Measurements from ENCODE around the gene HLA-DOA.

The HLA-DOA gene

DNA sequence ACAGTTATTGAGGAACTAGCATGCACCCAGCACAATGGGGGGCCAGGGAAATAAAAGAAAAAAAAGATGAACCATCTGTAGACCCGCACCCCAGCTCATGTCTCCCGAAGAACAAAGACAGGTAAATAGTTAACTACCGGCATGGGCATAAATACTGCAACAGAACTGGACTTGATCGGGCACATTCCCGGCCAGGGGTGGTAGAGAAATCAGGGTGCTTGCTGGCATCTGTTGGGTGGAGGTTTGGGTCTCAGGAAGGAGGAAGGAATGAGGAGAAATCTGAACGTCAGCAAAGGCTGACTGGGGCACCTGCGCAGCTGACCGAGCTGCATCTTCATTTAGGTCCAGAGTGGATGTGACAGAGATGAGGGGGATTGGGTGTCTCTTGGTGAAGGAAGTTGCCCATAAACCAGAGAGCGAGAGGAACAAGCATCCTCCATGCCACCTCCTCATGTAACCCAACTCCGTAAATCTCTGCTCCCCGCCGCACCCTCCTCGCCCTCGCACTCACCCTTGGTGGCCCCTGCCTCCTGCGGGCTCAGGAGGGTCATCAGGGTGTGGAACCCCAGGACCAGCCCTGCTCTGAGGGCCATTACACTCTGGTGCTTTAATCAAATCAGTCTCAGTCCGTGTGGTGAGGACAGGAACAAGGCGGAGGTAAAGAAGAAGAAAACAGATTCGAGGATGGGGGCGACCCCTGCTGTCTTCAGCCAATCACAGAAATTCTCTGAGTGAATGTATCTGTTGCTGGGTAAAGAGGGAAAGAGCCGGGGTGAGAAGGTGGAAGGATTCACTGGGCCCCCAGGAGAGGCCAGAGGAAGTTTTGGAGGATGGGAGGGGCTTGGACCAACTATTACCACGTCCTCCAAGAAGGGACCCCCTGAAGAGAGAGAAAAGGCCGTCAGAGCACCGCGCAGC lies at the start of gene HLA-DOA:
TSS of gene HLA-DOA (minus strand) at position 648 of the 918 bp plus-strand sequence.
- DNase-seq = no peak

DNA sequence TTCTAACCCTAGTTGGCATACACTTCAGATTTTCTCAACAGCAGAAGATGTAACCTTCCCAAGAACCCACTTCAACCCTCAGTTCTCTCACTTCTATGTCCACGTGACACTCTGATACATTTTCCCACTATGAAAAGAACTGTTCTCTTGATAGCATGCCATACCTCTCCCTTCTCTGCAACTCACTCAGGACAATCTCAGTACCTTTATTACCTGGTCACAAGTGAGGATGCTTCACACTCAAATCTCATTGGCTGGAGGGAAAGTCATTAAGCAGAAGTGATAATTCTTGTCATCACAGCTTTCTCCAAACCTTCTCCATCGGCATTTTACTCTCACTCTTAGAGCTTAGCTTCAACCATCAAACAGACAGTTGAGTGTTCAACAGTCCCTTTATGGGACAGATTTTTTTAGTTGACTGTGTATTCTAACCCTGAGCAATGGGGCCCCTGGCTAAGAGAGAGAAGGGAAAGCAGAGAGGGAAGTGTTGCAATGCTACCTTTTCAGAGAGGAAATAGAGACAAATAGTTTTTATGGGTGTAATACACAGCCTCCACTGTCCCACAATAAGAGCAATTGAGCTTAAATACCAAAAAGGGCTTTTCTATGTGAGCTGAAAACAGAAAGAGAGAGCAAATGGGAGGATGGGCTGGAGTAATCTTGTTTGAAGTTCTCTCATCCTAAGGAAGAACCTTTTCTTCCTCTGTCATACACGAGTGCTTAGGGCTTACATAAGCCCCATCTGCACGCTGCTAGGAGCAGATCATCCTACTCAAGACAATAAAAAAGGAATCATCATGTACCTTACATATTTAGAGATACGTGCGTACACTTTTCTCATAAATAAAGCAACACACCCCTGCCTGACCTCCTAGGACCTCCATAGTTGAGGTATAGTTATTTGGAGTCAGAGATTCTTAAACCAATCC lies 48.1 kb upstream of the HLA-DOA start:
- DNase-seq = no peak

DNA sequence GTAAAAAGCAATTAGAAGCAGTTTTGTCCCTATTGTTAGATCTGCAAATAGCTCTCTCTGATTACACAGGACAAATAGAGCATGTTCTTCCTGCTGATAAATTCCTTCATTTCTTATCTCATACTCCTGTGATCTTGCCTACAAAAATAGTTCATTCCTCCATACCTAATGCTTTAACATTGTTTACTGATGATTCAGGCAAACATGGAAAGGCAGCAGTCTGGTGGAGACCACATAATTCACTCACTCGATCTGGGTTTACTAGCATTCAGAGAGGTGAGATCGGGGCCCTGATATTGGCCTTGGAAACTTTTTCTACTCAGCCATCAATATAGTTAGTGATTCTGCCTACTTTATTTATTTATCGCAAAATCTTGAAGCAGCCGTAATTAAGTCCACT lies 43.8 kb upstream of the HLA-DOA start:
- DNase-seq = no peak

DNA sequence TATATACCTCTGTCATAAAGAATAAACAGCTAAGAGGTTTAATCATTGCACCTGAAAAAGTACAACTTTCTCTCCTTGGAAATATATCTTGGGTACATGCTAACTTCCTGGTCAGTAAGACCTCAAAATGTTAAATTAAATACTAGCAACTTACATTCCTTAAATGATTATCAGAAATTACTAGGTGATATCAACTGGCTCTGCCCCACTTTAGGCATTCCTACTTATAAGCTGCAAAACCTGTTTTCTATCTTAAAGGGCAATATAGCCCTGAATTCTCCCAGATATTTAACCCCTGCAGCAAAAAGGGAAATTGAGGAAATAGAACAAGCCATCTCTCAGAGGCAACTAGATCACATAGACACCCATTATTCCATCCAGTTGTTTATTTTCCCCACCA lies 43.2 kb upstream of the HLA-DOA start:
- DNase-seq = no peak

DNA sequence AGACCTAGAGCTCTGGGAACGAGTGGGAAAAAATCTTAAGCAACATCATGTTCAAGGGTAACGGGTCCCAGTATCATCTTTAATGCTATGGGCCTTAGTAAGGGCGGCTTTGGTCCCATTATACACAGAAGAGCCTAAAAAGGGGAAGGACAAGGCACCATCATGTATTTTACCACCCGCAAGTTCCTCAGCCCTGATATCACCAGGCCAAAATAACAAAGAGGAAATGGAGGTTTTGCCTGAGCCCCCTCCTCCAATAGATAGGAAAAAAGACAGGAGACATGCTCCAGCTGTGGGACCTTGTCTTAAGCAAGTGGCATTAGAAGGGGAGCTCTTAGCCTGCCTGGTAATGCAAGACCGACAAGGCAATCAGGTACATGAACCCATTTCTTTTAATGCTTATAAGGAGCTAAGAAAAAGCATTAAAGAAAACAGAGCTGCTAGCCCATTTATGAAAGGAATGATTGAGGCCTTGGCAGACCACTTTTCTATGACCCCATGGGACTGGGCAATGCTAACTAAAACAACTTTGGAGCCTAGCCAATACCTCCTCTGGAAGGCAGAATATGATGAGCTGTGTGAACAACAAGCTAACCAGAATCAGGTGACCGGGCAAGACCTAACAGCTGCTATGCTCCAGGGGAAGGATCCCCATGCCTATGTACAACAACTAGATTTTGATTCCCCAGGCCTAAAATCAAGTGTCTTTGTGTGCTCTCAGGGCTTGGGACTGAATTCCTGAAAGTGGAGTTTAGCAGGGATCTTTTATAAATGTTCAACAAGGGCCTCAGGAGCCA lies 40.8 kb upstream of the HLA-DOA start:
- DNase-seq = no peak

DNA sequence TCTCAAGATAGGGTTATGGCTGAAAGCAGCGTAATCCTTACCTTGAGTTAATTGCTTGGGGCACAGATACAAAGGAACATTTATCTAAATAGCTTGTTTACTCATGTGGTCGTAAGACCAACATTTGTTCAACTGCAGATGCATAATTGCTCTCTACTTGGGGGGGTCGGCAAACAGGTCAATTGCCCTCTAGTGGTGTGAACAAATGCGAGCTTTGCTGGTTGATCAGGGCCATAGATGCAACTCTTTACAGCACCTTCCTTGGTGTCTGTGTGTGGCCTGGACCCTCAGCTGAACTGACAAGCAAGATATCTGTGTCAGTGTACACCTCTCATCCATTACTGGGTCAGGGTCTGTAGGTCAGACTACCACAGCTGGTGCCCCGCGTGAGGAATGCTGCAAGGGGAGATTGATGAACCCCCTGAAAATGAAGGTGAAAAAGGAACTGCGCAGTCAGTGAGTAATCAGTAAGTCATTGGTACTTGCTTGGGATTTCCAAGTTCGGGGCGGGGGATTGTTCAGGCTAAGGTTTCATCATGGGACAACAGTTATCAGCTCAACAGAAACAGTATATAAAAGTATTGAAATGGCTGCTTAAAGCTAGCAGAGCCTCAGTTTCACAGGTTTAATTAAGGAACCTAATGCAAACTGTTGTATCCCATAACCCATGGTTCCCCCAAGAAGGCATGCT lies 40.1 kb upstream of the HLA-DOA start:
- DNase-seq = no peak

DNA sequence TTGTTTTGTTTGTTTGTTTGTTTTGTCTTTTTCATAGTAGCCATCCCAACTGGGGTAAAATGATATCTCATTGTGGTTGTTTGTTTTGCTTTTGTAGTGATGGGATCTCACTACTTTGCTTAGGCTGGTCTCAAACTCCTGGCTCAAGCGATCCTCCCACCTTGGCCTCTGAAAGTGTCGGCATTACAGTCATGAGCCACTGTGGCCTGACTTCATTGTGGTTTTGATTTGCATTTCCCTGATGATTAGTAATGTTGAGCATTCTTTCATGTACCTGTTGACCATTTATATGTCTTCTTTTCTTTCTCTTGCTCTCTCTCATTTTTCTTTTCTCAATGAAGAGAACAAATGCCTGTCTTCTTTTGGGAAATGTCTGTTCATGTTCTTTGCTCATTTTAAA lies 30.8 kb upstream of the HLA-DOA start:
- DNase-seq = no peak

DNA sequence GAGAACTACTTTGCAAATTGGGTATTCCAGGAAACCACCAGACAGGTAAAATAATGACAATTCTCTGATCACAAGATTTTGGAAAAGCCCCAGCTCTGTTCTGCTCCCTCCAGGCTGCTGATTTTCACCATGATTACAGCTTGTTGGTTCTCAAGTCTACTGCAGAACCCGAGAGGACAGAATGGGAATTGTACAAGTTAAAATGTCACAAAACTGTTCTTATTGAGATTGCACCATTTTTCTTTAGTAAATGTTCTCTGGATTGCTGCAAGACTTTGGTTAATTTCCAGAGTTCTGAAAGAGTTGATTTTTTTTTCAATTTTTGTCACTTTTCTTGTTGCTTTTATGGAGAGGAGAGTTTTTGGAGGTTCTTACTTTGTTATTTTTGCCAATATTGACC lies 27.1 kb upstream of the HLA-DOA start:
- DNase-seq = no peak

DNA sequence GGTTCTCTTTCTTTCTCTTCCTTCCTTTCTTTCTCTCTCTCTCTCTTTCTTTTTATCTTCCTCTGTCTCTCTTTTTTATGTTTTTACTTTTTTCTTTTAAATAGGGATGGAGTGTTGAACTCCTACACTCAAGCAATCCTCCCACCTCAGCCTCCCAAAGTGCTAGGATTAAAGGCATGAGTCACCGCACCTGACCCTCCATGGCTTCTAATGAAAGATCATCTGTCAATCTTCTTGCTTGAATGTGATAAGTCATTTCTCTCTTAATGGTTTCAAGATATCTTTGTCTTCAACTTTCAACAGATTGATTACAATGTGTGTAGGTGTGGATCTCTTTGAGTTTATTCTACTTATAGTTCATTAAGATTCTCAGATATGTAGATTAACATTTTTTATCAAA lies 25.2 kb upstream of the HLA-DOA start:
- DNase-seq = no peak

DNA sequence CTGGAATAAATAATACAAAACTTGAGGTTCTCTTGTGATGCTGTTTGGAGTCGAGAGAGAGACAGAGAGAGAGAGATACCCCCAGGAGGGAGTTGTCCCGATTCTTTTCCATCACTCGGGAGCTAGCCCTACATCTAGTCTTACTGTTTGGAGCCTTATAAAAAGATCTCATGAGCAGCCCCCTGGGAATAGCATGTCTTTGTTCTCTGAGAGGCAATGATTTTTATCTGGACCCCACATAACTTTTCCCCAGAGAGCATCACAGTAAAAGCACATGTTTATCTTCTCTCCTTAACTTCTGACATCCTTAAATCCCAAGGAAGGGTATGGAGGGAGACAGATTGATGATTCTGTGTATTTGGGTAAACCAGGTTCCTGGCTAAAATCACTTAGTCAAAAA lies 20.9 kb upstream of the HLA-DOA start:
- no peak for DNase-seq

DNA sequence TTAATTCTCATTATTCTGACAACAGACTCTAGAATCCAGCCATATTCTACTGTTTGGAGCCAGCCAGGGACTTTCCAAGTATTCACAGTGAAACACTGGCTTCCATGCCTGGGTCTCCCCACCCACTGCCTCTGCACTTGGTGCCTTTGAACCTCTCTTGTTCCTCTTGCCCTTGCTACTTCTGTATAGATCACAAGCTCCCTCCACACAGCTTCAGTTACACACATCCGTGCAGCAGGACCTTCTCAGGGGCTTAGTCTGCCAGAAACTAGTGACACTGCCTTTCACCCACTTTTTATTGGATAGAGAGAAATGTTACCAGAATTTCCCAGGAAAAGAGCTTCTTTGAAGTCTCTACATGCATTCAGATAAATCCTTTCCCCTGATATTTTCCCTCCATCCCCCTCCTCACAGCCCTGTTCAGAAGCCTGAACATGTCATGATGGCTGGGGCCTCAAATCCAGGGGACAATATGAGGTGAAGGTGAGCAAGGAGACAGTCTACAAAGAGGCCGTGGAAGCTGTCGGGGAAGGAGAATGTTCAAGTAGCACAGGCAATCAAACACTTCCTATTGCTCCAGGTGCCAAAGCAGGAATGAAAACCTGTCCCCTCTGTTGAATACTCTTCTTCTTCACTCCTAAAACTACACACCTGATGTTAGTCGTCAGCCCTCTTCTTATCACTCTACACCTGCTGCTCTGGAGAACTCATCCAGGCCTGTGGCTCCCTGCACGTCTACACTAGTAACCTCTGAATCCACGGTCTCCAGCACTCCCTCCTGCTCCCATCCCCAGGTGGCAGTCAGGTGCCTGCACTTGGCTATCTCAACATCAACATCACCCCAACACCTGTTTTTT lies 20.2 kb upstream of the HLA-DOA start:
- DNase-seq = no peak

DNA sequence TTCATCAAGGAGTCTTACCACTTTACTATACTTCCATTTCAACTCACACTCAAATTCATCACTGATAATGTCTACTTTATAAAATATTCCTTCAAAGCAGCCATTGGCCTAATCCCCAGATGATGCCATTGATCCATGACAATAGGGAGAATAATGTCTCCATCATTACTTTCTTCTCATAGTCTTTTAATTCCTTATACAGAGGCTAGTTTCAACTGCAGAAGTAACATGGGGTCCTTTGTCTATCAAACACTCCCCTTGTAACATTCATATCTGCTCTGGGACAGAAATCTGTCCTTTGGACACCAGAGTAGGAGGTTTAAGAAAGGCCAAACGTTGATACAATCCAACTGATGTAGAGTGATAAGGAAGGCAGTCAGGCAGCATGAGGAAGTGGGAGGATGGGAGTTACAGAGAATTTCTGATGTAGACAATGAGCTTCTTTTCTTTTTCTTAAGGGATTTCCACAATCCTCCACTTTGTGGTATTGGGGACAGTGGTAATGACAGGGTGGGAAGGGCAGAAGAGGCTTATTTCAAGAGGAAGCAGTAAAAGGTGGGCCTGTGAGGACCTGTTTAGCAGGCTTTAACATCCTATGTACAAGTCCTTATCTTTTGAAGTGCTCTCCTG lies 18.9 kb upstream of the HLA-DOA start:
- DNase-seq = no peak

DNA sequence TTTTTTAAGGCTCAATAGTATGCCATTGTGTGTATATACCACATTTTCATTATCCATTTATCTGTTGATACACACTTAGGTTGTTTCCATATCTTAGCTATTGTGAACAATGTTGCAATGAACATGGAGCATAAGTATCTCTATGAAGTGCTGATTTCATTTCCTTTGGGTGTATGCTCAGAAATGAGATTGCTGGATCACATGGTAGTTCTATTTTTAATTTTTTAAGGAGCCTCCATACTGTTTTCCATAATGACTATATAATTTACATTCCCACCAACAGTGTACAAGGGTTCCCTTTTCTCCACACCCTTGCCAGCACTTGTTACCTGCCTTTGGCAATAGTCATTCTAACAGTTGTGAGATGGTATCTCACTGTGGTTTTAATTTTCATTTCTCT lies 15.1 kb upstream of the HLA-DOA start:
- no peak for DNase-seq

DNA sequence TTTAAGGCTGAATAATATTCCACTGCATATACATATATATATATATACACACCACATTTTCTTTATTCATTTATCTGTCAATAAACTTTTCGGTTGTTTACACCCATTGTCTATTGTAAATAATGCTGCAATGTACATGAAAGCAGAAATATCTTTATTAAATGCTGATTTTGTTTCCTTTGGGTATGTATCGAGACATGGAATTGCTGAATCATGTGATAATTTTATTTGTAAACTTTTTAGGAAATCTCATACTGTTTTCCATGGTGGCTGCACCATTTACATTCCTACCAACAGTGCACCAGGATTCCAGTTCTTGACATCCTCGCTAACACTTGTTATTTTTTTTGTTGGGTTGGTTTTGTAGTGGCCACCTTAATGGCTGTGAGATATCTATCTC lies 14.1 kb upstream of the HLA-DOA start:
- DNase-seq = no peak

DNA sequence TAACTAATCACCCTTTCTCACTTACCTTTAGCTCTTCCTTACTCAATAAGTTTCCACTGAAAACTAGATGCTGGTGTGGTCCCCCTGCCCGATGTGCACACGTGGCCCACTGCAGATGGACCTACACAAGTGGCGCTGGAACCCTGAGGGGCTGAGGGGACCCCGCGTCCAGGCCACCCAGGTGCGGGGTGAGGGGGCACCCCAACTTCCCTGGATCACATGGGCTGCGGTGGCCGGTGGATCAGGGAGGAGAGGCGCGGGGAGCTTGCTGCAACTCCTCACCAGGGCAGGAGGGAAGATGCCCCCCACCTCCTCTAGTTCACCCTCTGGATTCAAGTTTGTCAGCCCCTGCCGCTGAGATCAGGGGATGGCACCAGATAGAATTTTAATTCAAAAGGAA lies 12.5 kb upstream of the HLA-DOA start:
- no peak for DNase-seq

DNA sequence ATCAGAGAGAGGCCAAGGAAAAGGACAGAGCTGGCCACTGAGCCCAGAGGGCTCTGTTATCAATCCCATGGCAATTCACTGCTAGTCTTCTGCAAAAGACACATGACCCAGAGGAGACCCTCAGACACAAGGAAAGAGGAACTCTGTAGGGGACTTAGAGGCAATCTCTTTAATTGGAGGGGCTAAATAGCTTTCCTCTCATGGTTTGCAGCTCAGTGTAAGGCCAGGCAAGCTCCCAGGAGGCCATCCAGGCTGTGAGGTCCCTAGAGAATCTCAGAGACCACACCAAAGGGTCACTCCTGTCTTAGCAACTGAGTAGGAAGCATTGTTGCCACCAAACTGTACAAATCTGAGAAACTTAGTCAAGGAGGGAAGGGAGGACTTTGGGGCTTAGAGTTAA lies 10.0 kb upstream of the HLA-DOA start:
- DNase-seq = no peak

DNA sequence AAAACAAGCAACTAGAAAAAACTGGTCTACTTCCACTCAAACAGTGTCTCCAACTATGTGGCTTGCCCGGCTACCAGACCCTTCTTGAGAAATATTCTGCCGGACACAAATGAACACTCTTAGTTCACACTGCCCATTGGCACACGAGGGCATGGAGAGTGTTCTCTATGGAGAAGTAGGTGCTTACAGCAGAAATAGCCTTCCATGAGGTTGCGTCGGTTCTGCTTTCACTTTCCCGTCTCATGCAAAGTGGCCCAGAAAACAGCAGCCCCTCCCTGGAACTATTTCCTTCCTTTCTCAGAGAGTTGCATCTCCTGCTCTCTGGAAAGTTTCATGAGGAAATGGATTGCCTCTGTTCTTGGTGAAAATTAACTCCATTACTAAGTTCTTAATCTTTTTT lies 9.5 kb upstream of the HLA-DOA start:
- peak; percentile 20 for DNase-seq

DNA sequence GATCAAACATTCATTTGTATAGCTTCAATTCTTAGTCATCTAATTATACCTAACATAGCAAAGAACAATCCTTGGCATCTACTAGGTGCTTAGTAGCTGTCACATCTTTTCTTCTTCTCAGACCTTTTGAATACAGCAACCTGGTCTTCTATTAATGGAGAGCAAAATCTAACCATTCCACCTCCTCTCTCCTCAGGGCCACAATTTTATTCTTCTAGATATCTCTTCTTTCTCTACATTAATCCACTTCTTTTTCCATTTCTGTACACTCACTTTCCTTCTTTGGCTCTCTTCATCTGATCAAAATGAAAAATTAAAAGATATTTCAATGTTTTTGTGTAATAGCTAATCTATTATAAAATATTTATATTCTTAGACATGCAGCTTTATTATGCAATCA lies 9.0 kb upstream of the HLA-DOA start:
- DNase-seq = no peak

DNA sequence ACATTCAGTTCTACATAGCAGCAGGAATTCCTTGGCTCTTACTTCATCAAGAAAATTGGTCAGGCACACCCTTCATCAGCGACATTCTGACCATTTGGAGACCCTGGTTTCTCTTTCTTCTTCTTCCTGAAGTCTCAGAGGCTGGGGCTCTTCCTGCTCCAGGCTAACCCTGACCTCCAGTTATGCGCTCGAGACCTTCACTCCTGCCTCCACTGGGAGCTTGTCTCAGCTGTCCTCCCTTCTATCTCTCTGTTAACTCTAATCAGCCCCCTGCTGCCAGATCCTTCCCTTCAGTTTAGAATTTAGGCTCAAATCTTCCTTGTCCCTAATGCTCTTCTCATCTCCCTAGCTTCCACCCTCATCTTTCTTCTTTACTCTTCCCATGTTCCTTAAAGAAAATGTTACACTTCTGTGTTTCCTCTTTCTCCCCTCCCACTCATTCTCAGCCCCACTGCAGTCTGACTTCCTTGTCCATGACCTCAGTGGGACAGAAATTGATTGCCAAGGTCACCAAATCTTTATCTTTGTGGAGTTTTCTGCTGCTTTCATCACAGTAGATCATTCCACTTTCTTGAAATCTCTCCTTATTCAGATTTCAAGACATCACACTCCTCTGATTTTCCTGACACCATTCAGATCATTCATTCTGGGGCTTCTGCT lies 8.4 kb upstream of the HLA-DOA start:
- DNase-seq = no peak

DNA sequence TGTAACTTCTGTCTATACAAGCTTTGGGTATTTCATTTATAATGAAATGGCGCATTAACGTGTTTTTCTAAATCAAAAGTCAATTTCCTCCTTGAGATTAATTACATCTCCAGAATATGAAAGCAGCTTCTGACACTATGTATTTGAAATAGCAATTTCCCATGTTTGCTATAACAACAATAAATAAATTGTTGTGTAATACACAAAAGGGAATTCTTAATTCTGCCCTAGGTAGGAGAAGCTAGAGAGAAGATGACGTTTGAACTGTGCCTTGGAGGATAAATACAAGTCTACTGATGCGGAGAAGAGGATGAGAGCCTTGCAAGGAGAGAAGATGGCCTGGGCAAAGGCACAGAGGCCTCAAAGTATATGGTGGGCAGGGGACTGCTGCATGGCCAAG lies 7.6 kb upstream of the HLA-DOA start:
- DNase-seq = no peak
